Vagina (tissue), 2 donors: ENCODE data around the gene CCDC87.

Experiments used
- POLR2AphosphoS5 ChIP-seq, 2 donors: sonication (generic); formaldehyde crosslinking; IDR thresholded peaks; one replicate each; pipeline ENCODE4 v1.9.0; 2017; ENCODE audit warnings: antibody characterized with exemption in 2 of 2, mild to moderate bottlenecking in 2 of 2, low read depth in 1 of 2; ENCODE audit not compliant: insufficient read depth in 1 of 2
- TF ChIP-seq, protein P1 (sequence below), 3 experiments: fragments of 450-650 bp in 2 of 3; fragments of 200-600 bp in 1 of 3; sonication (generic) in 1 of 3; IDR thresholded peaks; one replicate each; pipeline ENCODE4 v1.5.1; 2017 to 2019; ENCODE audit warnings: antibody characterized with exemption in 3 of 3, mild to moderate bottlenecking in 2 of 3, moderate library complexity in 2 of 3

DNA sequence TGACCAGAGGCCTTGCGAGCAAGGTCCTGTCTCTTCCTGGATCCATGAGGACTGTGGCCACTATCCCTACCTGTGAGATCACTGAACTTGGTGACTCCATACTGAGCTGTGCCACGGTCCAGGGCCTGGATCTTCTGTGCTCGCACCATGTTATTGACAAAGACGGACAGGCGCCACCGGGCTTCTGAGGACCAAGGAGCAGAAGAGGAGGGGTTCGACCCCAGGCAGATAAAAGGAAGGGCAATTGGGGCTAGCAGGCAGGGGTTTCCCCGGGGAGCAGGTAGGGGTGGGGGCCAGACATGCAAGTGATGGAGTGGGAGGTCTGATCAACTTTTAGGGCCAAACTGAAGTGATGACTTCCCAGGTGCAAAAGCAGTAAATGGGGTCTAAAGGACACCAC is 26.6 kb downstream of the CCDC87 start:
- TF ChIP-seq, protein P1, sequence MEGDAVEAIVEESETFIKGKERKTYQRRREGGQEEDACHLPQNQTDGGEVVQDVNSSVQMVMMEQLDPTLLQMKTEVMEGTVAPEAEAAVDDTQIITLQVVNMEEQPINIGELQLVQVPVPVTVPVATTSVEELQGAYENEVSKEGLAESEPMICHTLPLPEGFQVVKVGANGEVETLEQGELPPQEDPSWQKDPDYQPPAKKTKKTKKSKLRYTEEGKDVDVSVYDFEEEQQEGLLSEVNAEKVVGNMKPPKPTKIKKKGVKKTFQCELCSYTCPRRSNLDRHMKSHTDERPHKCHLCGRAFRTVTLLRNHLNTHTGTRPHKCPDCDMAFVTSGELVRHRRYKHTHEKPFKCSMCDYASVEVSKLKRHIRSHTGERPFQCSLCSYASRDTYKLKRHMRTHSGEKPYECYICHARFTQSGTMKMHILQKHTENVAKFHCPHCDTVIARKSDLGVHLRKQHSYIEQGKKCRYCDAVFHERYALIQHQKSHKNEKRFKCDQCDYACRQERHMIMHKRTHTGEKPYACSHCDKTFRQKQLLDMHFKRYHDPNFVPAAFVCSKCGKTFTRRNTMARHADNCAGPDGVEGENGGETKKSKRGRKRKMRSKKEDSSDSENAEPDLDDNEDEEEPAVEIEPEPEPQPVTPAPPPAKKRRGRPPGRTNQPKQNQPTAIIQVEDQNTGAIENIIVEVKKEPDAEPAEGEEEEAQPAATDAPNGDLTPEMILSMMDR (IDR thresholded peaks at IDR 0.05): no peak
- no peak for TF ChIP-seq POLR2AphosphoS5 (IDR thresholded peaks at IDR 0.05; ENCODE audit: insufficient read depth in 1 of 2, low read depth in 1 of 2)
